GM15510 (cell line): ENCODE measurements around the gene HS3ST2.

Experiments used
- POLR2A ChIP-seq: IDR thresholded peaks from 3 replicates; pipeline ENCODE4 v1.6.1; 2011; ENCODE audit warnings: borderline replicate concordance; ENCODE audit not compliant: insufficient read length; ENCODE audit errors: extremely low read depth

Gene HS3ST2

GRCh38 chr16:22932032-22932771 lies 118.2 kb downstream of the HS3ST2 start:
- no peak for TF ChIP-seq POLR2A

GRCh38 chr16:22933173-22933572 lies 119.2 kb downstream of the HS3ST2 start:
- TF ChIP-seq POLR2A = no peak

GRCh38 chr16:22934786-22935185 lies 120.8 kb downstream of the HS3ST2 start:
- no peak for TF ChIP-seq POLR2A

GRCh38 chr16:22937169-22937568 lies 123.2 kb downstream of the HS3ST2 start:
- no peak for TF ChIP-seq POLR2A

- TF ChIP-seq POLR2A = no peak
Measured at GRCh38 chr16:22938647-22939046, 124.7 kb downstream of the HS3ST2 start.

GRCh38 chr16:22941970-22942501 lies 128.1 kb downstream of the HS3ST2 start:
- no peak for TF ChIP-seq POLR2A

GRCh38 chr16:22942811-22943210 lies 128.8 kb downstream of the HS3ST2 start:
- TF ChIP-seq POLR2A = no peak

GRCh38 chr16:22945361-22945760 lies 131.4 kb downstream of the HS3ST2 start:
- no peak for TF ChIP-seq POLR2A

GRCh38 chr16:22946433-22946832 lies 132.5 kb downstream of the HS3ST2 start:
- TF ChIP-seq POLR2A = no peak

- no peak for TF ChIP-seq POLR2A
Measured at GRCh38 chr16:22948058-22948602, 134.2 kb downstream of the HS3ST2 start.

GRCh38 chr16:22948603-22949368 lies 134.8 kb downstream of the HS3ST2 start:
- TF ChIP-seq POLR2A = no peak

- no peak for TF ChIP-seq POLR2A
Measured at GRCh38 chr16:22955461-22956070, 141.6 kb downstream of the HS3ST2 start.

GRCh38 chr16:22961206-22961605 lies 147.2 kb downstream of the HS3ST2 start:
- TF ChIP-seq POLR2A = no peak

GRCh38 chr16:22962905-22963304 lies 148.9 kb downstream of the HS3ST2 start:
- no peak for TF ChIP-seq POLR2A
